GM18511 (cell line): ENCODE results near the gene SLC66A3.

Source experiments
- ATAC-seq: cut with Tn5 transposase; IDR thresholded peaks from one replicate; pipeline ENCODE4 v1.9.1; 2021; ENCODE audit warnings: mild to moderate bottlenecking, moderate library complexity; ENCODE audit not compliant: unreplicated experiment

The SLC66A3 gene

DNA sequence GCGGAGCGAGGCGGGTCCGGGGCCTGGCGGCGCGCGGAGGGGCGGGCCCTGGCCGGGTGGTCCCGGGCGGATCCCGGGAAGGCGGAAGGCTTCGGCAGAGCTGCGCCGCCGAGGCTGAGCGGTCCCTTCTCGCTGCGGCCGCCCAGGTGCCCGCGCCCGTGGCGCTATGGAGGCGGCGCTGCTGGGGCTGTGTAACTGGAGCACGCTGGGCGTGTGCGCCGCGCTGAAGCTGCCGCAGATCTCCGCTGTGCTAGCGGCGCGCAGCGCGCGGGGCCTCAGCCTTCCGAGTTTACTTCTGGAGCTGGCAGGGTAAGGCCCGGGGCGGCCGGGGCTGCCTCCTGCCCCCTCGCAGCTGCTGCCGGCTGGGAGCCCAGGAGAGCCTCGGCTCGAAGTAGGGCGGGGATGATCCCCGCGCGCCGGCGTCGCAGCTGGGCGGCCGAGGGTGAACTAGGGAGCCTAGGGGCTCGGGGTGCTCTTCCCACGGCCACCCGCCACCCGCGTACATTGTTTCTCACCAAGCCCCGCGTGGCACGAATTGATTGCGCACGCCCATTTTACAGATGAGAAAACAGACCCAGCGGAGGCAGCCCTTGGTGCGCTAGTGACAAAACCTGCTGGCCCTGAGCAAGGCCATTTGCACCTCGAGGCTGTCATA is at the start of gene SLC66A3:
Gene SLC66A3, plus strand, starts transcription at position 87 of the 655 bp plus-strand sequence. Its CDS starts 80 bp downstream, at position 167.
- peak; percentile 84 for ATAC-seq

- no peak for ATAC-seq
These were observed 46.3 kb upstream of the SLC66A3 start for GRCh38 chr2:11109002-11109401.

GRCh38 chr2:11112870-11113428 is 42.3 kb upstream of the SLC66A3 start:
- ATAC-seq = no peak

- no peak for ATAC-seq
These were observed 37.5 kb upstream of the SLC66A3 start for GRCh38 chr2:11117776-11118175.

DNA sequence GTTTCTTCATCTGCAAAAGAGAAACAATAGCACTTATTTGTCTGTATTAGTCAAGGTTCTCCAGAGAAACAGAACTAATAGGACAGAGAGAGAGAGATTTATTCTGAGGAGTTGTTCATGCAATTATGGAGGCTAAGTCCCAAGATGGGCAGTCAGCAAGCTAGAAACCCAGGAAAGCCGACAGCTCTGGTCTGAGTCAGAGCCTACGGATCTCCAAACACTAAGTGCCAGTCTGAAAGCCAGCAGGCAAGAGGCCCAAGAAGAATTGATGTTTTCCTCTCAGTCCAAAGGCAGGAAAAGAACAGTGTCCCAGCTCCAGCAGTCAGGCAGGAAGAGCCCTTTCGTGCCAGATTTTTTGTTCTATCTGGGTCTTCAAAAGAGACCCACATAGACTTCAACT is 36.5 kb upstream of the SLC66A3 start:
- no peak for ATAC-seq

DNA sequence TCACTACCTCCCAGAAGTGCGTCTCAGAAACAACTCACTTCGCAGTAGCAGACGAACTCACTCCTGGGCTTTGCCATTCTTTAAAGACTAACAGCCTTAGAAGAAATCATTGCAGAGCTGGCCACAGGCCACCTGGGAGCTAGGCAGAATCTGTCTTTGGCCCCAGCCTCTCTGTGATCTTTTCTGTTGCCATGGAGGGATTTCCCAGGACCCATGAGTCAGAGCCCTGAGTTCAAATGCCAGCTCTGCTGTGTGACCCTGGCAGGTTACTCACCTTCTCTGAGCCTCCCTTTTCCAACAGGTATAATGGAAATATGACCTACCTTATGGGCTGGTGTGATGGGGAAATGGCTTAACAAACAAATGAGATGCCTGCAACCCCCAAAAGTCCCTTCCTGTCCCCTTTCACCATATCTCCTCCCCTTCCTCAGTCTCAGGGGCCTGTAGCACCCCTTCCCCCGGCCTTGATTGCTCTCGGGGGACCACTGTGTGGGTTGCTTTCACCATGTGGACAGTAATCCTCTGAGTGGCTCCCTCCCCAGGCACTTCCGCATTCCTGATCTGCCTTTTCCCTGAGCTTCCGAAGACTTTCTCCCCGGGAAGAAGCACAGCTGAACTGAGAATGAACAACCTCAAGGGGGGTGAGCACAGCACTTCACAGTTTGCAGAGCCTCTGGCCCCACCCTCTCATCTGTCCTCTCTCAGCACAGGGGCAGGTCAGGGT is 34.0 kb upstream of the SLC66A3 start:
- no peak for ATAC-seq

DNA sequence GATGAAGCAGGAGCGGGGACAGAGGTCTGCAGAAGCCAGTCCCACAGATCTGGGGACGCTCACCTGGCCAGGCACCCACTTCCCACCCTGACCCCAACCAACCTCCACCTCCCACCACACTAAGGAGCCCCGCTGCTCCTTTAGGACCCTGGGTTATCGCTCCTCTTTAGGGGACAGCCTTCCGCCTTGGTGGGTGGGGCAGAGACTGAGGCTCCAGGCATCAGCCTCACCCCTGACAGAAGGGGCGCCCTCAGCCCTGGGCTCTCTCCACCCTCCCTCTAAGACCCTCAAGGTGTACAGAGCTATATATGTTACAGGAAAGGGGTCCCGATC is 33.5 kb upstream of the SLC66A3 start:
- no peak for ATAC-seq

DNA sequence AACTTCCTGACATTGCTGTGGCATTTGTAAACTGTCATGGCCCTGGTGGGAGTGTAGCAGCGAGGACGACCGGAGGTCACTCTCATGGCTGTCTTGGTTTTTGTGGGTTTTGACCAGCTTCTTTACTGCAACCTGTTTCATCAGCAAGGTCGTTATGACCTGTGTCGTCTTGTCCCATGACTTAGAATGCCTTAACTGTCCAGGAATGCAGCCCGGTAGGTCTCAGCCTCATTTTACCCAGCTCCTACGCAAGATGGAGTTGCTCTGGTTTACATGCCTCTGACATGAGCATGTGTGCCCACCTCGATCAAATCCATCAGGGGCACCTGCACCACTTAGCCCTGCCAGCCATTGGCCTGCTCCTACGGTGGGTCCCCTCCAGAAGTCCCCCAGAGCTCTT is 32.9 kb upstream of the SLC66A3 start:
- no peak for ATAC-seq

- no peak for ATAC-seq
These were observed 32.1 kb upstream of the SLC66A3 start for GRCh38 chr2:11123001-11123809.

DNA sequence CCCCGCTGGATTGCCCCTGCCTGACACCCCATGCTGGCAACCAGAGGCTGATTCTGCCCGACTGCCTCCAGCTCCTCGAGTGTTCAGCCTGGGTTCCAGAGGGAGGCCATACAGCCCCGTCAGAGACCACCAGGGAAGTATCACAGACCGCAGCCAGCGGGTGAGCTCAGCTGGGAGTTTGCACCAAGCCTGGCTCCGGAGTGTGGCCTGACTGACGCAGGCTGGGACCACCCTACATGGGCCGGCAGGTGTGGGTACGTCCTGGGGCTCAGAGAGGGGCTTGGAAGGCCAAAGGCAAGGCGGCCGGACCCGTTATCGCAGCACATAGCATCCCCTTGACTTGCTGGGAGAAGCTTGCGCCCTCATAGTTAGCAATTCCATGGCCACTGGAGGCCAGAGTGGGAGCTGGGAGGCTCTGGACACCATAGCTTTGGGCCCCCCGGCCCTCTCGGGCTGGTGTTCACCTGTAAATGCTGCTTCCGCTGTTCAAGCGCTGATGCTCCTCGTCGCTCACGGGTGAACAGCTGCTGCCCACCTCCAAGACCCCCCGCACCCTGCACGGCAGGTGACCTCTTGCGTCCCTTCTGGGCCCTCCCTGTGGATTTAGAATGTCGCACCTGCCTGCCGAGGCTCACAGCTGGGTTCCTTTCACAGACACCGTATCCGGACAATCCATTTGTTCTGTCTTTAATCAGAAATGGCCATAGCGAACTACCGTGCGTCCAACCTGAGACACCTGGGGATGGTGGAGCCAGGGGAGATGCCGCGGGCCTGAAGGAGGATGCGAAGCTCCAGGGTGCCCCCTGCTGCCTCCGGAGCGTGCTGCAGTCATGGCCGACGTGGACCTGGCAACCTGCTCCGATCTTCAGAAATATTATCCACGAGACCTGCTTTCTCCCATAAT is 31.2 kb upstream of the SLC66A3 start:
- peak; percentile 61 for ATAC-seq

GRCh38 chr2:11124760-11125068 is 30.6 kb upstream of the SLC66A3 start:
- no peak for ATAC-seq

DNA sequence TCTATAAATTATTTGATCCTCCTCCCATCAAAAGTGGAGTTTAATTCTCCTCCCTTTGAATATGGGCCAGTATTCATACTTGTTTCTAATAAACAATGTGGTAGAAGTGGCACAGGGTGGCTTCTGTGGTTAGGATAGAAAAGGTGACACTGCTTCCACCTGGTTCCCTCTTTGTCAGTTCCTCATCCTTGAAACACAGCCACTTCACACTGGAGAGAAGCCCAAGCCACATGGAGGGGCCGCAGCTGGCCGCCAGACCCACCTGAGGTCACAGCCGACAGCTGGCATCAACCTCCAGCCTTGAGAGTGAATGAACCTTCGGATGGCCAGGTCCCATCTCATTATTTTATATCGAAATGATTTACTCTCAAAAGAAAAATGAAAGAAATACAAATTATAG is 27.5 kb upstream of the SLC66A3 start:
- ATAC-seq = no peak

DNA sequence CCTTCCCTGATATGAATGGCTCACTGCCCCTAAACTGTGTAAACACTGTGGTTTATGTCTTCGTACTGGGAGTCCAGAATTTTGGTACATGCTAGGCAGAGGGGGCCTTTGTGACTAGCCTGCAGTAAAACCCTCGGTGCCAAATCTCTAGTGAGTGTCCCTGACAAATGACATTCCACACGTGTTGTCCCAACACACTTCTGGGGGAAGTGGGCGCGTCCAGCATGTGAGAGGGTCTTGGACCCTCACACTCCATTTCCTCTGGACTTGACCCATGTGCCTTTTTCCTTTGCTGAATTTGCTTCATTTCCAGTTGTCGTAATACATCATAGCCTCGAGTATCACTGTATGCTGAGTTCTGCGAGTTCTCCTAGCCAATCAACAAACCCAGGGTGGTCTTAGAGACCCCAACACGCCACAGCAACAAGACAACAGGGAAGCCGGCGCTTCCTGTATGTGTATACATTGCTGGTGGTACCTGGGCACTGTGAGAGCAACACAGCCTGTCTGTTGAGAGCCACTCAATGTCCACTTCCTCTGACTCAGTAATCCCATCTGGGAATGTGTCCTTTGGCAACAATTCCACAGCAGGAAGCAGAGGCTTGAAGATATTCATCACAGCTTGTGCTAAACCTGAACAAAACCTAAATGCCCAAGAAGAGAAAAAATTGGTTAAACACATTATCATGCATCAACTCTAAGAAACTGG is 26.9 kb upstream of the SLC66A3 start:
- ATAC-seq = no peak

- peak; percentile 71 for ATAC-seq
These were observed 25.4 kb upstream of the SLC66A3 start for GRCh38 chr2:11129598-11130449.

GRCh38 chr2:11131166-11131920 is 23.9 kb upstream of the SLC66A3 start:
- no peak for ATAC-seq

DNA sequence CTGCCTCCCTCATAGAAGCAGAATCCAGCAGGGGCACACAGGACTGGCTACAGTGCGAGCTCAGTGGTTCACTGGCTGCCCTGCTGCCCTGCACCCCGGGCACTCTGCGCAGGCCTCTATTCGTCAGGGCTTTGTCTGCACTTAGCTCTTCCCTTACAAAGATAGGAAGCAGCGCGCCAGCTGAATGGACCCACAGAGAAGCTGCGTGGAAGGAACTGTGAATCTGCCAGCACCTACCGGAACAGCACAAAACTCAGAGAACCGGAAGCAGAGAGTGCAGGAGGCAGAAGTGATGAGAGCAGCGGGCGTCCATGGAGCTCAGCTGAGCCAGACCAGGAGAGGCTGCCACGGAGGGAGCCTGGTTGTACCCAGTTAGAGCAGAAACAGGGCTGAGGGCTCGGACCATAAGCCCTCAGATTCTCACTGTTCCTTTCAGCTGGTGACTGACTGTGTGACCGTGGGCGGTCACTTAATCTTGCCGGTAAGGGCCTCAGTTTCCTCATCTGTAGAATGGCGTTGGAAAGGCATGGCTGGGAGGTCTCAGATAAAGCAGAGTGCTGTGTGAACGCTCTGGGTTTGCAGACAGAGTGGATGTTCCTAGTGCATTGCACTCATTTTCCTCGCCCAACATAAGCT is 23.1 kb upstream of the SLC66A3 start:
- no peak for ATAC-seq

DNA sequence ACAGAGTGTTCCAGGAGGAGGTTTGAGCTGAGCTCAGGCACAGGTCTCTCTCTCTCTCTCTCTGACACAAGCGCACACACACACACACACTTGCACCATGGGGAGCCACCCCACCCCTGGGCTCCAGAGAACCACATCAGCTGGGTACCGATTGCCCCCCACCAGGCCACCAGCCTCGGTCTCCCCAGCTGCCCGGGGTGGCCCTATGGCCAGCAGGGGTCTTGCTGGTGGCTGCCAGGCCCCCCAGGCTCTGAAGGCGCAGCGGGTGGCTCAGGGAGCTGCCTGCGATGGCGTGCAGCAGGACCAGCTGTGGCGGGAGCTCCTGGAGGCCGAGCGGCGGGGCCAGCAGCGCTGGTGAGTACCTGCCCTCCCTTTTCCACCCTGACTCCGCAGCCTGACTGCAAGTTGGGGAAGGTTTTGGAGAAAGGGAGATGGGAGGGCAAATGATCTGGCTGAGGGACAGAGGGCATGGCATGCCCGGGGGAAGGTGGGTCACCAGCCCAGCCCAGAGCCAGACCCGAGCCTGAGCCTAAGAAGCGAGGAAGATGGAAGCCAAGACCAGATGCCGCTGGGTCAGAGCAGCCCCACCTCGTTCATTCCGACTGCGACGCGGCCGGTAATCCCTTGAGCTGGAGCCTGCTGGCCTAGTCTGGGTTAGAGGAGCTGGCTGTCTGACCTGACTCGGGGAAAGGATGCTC is 21.9 kb upstream of the SLC66A3 start:
- no peak for ATAC-seq
